SH-SY5Y (cell line): ENCODE measurements around the gene TBC1D16.

Source experiments
- GATA2 ChIP-seq: IDR thresholded peaks from 2 replicates; pipeline ENCODE4 v1.6.1; 2011; ENCODE audit warnings: mild to moderate bottlenecking, low read depth, low read length
- GATA3 ChIP-seq: IDR thresholded peaks from 2 replicates; pipeline ENCODE4 v1.6.1; 2011; ENCODE audit warnings: low read depth, mild to moderate bottlenecking, low read length, moderate library complexity

The TBC1D16 gene

DNA sequence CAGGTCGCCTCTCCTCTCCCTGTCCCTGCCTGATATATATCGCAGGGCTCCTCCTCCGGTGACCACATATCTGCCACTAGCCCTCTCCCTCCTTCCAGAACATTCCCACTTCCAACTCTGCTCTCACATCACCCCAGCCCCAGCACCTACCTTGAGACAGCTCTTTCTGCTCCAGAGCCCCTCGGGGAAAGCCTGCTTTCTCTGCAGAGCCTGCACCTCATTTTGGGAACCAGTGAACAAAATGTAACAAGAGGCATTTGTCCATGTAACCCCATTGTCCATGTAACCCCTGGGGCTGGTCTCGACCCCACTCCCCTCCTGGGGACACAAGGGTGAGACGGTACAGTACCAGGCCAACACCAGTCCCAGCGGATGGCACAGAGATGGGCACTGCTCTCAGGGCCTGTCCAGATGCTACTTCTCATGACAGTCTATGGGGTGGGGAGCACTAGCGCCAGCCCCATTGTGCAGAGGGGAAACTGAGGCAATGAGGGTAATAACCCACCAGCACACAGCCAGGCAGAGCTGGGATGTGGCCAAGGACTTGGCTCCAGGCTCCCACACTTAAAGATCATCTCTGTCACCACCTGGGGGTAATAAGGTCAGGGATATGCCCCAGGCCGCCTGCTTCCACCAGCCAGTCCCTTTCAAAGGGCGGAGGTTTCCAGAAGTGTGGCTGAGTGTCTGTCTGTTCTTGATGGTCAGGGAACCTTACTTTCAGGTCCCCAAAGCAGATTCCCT is 42.9 kb downstream of the TBC1D16 start:
- TF ChIP-seq GATA3 (no peak), GATA2 (no peak)

DNA sequence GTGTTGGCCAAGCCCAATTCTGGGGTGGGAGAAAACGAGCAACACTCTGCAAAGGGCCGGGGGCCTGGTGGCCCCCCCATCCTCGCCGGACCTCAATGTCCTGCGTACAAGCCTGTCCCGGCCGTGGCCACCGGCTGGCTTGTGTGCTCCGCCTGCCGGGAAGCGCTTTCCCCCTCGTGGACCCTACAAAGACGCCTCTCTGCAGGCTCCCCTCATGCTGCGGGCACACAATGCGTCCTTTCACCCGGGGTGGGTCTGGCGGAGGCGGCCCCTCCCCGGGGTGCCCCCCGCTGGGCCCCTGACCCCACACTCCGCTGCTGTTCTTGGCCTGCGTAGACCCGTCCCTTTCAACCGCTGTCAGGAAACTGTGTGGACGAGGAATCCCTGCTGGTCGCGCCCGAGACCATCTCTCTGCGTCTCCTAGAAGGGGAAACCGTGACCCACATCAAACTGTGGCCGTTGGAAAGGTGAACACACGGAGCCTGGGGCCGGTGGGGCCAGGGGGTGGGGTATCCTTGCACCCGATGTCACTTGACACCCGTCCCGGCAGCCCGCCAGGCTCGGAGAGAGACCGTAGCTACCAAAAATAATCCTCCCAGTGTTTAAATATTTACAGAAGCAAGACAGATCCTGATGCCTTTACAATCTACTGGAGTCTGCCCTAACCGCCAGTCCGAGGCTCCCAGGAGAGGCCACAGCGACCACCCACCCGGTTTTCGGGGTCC is 43.6 kb downstream of the TBC1D16 start:
- TF ChIP-seq GATA3, result no peak

DNA sequence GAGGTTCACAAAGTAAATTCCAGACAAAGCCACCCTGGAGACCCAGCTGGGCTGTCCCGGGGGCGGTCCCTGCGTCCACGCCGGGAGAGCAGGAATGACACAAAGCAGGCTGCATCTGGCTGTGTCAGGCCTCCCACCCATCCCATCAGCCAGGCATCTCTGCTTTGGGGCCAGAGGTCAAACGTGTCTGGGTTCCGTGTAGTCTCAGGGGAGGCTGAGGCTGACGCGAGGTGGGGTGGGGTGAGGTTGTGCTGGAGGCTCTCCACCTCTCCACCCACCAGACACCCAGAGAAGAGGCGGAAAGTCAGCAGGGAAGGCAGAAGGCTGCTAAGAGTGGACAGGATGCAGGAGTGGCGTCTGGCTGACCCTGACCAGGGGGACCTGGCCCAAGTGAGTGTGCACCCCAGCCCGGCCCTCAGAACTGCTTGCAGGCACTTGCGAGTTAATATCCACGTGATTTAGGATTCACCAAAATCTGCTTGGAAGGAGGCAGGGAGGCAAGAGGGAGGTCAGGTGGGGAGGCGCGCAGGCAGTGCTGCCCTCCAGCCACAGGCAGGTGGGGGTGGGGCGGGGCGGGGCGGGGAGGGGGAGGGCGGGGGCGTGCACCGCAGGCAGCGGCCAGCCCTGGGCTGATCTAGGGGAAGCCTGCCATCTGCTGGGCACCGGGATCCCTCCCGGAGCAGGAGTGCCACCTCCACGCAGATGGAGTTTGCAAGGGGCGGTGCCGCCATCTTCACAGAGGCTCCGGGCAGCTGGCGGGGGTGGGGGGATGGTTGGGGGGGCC is 44.3 kb downstream of the TBC1D16 start:
- no peak for TF ChIP-seq GATA2

DNA sequence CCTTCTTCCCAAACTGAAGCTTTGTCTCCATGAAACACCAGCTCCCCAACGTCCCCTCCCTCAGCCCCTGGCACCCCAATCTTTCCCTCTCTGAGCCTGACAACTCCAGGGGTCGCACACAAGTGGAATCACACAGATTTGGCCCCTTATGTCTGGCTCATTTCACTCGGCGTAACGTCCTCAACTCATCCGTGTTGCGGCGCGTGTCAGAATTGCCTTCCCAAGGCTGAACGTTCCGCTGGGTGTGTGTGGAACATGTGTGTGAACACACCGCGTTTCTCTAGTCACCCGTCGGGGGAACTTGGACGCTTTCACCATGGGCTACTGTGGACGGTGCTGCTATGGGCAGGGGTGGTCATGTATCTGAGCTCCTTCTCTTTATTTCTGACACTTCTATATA is 45.0 kb downstream of the TBC1D16 start:
- TF ChIP-seq GATA2, result no peak
- TF ChIP-seq GATA3, result no peak

DNA sequence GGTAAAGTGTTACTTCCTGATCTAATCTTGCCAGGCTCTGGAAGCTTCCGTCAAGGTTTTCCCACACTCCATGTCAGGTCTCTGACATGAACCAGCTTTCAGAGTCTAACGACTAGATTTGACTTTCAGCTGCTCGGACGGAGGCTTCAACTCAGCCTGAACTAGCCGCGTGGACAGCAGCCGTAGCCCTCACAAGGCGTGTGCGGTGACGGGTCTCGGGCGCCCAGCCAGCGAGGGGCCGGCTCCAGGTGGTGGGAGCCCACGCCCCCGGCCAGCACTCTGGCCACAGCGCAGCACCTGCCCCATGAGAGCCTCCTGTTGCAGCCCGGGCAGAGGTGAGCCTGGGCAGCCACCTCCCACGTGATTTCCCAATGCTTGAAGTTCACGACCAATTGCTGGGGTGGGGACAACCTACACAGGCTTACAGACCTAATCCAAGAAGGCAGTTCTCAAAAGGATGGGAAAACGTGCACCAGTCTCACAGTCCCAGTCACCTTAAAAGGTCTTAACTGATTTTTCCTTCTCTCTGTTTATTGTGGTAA is 45.5 kb downstream of the TBC1D16 start:
- no peak; the same call in 1 of the 2 replicates for TF ChIP-seq GATA2
- TF ChIP-seq GATA3, result no peak

DNA sequence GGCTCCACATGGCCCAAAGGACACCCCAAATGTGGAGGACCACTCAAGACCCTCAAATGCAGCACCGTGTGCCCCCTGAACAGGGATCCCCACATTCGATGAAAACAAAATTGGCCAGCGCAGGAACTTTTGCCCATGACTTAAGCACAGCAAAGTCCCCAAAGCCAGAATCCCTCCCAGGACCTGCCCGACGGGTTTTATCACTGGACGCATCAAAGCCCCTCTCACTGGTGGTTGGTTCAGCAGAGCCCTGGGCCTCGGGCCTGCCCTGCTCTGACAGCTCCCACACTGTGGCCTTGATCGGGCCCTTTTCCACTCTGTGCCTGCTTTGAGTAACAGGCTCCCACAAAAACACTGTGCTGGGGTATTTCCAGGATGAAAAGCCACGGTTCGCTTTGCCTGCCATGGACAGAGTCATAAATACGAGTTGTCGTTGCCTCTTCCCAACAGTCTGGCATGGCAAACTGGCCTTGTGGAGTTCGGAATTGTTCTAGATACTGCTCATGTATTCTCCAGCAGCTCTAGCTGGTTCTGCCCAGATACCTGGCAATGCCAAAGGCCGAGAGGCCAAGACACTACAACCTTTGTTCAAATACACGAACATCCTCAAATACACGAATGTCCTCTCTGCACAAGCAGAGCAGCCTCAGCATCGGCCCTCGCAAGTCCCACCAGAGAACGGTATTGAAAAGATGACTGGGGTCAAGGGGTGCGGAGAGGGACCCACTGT is 46.4 kb downstream of the TBC1D16 start:
- no peak for TF ChIP-seq GATA3
- TF ChIP-seq GATA2, result no peak

DNA sequence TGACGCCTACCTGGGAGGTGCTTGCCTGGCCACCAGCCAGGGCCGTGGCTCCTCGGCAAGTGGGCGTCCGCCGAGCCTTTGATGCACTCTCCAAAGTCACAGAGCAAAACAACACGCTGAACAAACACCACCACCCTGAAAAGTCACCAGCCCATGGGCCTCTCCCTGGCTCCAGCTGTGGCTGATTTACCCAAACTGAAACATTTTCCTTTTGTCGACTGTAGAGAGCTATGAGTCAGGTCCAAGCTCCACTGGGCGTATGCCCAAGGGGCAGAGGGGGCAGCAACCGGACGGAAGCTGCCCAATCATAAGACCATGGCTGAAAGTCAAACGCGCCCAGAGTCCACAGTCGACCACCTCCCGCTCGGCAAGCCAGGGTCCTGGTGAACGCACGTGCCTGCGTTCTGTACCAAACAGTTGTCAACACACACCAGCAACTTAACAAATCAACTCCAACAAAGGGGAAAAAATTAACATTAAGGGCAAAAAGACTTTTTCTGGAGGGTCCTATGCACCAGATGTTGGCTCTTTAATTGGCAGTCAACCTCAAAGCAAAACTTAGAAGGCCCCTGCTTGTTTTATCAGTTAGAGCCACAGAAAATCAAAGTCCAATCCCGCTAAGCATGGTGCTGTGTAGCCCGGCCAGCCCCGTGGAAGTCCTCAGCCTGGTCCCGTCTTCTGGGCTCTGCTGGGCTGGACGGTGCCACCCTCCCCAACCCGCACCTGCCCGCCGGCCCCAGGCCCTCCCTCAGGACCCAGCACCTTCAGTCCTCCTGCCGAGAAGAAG is 47.3 kb downstream of the TBC1D16 start:
- TF ChIP-seq GATA2 (no peak), GATA3 (no peak)

DNA sequence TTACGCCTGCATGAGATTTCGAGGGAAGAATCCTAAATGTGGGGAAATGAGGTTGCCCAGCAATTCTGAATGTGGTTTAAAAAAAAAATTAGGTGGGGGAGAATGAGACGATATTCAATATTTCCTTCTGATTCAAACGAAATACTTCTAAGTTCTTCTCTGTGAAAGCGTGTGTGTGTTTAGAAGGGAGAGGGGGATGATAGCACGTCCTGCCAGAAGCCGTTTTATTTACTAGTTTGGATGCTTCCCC is 47.8 kb downstream of the TBC1D16 start:
- TF ChIP-seq GATA2 (no peak), GATA3 (no peak)

DNA sequence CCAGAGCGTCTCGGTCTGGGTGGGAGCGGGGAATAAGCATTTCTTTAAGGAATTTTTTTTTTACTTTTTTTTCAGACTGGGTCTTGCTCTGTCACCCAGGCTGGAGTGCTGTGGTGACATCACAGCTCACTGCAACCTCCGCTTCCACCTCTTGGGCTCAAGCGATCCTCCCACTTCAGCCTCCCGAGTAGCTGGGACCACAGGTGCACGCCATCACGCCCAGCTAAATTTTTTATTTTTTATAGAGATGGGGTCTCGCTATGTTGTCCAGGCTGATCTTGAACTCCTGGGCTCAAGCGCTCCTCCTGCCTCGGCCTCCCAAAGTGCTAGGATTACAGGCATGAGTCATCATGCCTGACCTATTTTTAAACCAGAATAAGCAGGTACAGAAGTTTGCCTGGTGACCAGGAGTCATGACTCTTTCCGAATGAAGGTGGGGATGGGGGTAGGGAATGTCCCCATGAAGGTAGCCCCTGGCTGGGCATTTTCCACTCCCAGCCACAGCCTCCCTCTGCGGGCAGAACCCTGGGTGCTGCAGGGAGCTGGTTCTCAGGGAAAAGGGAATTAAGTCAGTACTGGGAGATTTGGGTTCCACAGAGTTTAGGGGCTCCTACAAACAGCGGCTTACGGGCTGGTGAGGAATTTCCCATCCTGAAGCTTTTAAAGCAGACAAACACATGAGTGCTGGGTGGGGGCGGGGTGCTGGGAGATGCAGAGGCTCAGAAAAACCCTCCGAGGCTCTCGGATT is 48.3 kb downstream of the TBC1D16 start:
- TF ChIP-seq GATA2 (no peak), GATA3 (no peak)

DNA sequence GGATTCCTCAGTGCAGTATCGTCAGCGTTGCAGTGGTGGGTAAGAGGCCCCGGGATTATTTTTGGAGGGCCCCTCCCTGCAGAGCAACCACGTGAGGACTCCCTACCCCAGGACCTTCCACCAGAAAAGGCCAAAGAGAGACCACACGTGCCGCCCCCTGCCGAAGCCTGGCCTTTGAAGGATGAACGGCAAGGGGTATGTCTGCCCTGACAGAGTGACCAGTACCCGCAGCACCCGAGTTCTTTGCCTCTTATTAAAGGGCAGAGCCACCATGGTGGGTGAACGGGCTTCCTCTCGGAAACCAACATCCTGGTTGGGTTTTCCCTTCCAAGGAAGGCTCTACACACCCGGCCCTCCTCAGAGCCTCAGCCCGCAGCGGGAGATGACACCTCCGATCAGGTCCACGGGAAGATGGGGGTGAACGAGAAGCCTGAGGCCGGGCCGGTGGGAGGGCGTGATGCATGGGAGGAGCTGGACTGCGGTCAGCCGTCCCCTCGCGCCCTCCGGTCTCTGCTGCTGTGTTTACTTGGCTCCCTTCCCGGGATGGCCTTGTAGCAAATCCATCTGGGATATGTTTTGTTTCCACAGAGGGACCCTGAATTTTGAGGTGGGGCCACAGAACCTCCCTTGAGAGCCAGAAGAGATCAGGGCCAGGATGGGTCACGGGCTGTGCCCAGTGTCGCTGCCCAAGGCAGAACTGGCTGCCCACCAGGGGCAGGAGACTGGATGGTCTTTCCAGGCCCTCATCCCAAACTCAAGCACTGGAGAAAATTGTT is 49.1 kb downstream of the TBC1D16 start:
- TF ChIP-seq GATA3 (no peak), GATA2 (no peak)

DNA sequence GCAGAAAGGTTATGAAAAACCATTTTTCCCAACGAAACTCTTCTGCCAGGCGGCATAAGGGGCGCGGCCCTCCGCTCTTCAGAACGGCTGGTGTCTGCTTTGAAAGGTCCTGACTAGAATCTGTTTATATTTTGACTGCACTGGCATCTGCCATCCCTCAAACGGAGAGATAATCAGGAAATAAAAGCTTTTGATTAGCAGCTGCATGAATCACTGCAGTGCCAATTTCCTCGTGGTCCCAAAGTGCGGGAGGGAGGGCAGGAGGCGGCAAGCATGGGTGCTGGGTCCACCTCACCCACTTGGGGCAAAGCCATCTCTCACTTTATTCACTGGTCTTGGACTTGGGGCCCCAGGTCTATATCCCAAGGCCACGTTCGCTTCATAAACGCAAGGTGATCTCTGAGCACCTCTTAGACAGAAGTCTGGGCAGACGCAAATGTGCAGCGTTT is 49.7 kb downstream of the TBC1D16 start:
- TF ChIP-seq GATA2 (peak; percentile 80), GATA3 (no peak)

DNA sequence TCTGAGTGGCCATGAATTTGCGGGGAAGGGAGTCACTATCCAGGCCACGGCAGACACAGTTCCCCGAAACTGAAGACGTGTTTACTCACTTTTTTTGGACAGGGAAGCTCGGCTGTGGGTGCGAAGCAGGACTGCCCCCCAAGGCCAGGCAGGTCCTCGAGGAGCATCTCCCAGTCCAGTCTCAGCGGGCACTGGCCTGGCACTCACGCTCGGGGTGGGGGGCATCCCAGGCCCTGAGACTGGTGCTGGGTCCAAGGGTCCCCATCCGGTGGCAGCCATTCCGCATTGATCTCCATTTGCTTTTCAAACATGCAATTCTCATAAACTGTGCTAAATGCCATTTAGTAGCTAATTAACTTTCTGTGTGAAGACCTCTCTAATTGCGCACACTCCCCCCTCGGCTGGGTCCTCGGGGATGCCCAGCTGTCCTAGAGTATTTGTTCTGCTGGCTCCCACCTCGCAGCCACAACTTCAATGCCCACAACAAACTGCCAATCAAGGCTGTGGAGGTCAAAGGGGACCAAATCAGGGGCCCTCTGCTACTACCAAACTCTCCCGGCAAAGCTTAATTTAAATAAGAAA is 50.2 kb downstream of the TBC1D16 start:
- TF ChIP-seq GATA2, result no peak
- TF ChIP-seq GATA3, result no peak
